Activated T-cell treated with anti-CD3 and anti-CD28 coated beads, Interleukin-2, amount 50 U/mL, for 48 hours (primary cell): ENCODE measurements around the gene SUPT4H1.
"Not testable (repeated sequence)": the region's sequence is repeated elsewhere in the genome, so short reads cannot be mapped to it uniquely, and the experiment has no call there.

Source experiments
- DNase-seq, 2 experiments: peaks; one replicate each; pipeline ENCODE4 v3.0.0-alpha.2; 2020

SUPT4H1 gene

DNA sequence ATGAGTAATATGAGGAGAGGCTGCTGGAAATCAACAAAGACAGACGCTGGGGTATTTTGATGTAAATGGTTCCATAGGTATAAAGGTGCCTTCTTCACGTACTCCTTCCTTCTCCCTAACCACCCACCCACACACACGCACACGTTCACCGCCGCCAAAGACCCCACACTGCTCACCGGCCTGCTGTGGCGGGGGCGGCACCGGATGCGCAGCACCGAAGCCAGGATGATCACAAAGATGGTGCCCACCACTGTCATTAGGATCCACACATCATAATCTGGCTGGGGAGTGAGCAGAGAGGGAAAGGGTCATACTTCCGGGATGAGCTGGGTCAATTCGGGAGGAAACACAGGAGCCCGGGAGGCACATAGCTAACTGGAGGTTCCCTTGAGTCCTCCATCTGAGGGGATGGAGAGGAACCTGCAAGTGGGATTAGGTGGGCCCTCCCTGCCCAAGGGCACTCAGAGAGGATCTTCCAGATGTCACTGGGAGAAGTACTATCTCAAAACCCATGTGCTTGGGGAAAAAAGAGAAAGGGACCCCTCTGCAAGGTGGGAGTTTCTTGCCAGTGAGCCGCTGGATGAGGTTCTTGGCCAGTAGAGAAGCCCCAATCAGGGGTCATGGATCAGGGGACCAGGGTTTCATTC is 10.5 kb upstream of the SUPT4H1 start:
- DNase-seq = no peak

DNA sequence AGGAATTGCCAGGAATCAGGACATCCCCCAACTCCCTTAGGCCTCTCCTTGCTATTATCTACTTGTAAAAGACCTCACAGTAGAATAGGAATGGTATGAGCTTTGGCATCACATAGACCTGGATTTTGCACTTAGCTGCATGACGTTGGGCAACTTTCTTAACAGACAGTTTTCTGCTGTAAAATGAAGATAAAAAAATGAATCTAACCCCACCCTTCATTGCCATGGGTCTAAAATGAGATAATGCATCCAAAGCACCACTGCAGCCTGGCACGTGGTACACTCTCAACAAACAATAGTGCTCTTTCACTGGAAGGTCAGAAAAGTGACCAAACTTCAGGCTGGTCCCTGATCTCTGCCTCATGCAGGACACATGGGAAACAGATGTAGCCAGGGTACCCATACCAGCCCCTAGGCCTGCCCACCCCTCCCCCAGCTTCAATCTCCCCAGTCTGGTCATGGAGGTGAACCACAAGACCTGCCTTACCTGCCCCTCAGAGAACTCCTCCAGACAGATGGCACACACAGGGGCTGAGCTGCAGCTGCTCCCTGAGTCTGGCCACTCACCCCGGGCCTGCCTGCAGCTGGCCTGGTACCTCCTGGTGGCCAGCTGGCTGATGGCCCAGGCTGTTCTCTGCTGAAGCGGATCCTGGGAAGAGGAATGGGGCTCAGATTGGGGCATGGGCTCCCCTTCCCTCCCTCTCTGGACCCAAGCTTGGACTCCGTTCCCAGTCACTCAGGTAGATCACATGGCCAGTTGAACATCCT is 8.5 kb upstream of the SUPT4H1 start:
- DNase-seq = no peak

- no peak for DNase-seq
Observed at GRCh38 chr17:58358408-58359172, 6.6 kb upstream of the SUPT4H1 start.

- DNase-seq = no peak
Observed at GRCh38 chr17:58357312-58358297, 5.6 kb upstream of the SUPT4H1 start.

- DNase-seq = no peak
Observed at GRCh38 chr17:58356231-58356630, 4.2 kb upstream of the SUPT4H1 start.

DNA sequence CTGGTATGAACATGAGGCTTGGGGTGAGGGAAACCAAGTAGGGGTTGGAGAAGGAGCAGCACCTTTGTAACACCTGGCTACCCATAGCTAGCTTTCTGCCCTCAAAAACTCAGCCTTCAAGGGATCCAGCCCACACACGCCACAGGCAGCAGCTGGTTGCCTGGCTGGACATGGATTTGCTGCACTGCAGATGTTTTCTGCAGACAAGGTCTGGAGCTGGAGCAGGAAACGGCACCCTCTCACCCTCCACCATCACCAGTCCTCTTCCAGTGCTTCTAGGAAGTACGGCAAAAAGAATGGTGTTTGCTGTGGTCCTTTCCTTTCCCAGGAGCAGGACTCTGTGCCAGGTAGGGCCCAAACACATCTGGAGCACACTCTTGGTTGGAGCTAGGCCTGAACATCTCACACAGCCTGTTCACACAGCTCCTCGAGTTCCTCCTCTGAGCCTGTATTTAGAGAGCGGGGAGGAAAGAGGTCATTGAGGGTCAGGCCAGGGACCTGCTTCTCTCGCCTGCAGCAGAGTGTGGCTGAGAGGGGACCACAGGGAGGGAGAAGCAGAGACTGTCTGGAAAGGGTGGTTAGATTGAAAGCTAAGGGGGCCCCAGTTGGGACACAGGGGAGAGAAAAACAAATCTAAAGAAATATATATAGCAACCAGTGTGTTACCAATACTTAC is 2.7 kb upstream of the SUPT4H1 start:
- DNase-seq = no peak

GRCh38 chr17:58353389-58353825 is 1.4 kb upstream of the SUPT4H1 start:
- no peak for DNase-seq

GRCh38 chr17:58352596-58353388 is 791 bp upstream of the SUPT4H1 start:
- peak; percentile 55 to 59 for DNase-seq

DNA sequence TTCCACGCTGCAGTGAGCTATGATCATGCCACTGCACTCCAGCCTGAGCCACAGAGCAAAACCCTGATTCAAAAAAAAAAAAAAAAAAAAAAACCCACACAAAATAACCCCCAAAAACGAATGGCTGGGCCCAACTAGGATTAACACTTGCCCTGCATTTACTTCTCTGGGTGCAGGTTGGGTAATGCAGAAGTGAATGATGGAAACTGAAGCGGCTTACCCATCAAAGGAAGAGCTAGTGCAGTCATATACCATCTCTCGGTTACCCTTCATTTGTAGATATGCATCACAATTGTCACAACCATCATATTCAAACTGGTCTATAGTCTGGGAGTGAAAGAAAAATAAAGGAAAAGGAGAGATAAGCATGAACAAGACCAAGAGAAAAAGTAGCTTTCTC is 819 bp downstream of the SUPT4H1 start:
- DNase-seq = no peak

DNA sequence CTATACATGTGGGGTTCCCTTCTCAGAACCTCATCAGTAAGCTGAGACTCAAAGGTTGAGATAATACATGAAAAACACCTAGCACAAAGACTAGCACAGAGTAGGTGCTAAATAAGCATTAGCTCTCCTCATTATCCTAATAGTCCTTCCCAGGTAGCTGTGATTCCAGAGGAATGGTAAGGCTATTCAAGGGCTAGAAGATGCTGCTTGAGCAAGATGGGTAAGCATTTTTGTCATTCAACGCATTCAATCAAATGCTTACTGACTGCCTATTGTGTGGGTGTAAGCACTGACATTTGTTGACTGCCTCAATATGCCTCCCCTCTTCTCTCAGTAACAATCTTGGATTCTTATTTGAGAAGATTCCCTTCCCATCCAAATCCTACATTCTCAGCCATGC is 4.0 kb downstream of the SUPT4H1 start:
- no peak for DNase-seq

GRCh38 chr17:58345500-58345899 is 6.5 kb downstream of the SUPT4H1 start:
- no peak for DNase-seq

GRCh38 chr17:58344791-58345157 is 7.2 kb downstream of the SUPT4H1 start:
- DNase-seq = peak in 1 of 2 experiments; percentile 79

DNA sequence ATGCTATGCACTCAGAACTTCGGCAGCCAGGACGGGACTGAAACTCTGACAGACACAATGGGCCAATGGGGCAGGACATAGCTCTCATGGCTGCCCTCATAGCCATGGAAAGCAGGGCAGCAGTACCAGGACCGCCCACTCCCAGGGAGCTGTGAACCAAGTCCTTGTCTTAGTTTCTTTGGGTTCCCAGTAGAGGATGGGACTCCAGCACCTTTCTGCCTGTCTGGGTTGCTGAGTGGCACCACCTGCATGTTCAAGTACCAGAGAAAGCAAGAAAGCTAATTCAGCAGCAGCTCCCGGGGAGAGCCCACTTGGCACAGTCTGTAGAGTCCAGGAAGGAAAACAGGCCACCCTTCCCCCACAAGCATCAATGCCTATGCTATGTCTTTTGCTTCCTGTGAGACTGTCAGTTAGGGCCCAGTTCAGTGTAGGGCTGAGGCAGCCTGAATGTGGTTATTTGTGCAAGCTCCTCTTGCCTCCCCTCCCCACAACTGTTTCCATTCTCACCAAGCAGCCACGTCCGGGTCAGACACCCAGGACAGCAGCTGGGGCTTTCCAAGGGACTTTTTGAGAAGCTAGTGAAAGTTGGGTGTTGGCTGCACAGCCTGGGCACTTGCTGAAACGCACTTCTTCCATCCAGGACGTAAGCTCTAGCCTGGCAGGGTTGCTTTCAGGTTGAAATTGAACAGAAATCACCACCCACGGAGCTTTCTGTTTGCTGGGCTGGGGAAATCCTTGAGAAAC is 7.8 kb downstream of the SUPT4H1 start:
- DNase-seq = peak; percentile 90

DNA sequence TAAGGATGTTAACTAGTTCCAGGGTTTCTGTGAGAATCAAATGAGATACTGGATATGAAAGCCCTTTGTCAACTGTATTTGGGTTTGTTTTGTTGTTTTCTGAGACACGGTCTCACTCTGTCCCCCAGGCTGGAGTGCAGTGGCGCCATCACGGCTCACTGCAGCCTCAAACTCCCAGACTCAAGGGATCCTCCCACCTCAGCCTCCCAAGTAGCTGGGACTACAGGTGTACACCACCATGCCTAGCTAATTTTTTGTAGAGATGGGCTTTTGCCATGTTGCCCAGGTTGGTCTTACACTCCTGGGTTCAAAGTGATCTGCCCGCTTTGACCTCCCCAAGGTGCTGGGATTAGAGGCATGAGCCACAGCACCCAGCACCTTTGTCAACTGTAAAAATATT is 8.9 kb downstream of the SUPT4H1 start:
- peak in 1 of 2 experiments; percentile 47 for DNase-seq

GRCh38 chr17:58341861-58342475 is 10.0 kb downstream of the SUPT4H1 start:
- DNase-seq = peak; percentile 55 to 58

DNA sequence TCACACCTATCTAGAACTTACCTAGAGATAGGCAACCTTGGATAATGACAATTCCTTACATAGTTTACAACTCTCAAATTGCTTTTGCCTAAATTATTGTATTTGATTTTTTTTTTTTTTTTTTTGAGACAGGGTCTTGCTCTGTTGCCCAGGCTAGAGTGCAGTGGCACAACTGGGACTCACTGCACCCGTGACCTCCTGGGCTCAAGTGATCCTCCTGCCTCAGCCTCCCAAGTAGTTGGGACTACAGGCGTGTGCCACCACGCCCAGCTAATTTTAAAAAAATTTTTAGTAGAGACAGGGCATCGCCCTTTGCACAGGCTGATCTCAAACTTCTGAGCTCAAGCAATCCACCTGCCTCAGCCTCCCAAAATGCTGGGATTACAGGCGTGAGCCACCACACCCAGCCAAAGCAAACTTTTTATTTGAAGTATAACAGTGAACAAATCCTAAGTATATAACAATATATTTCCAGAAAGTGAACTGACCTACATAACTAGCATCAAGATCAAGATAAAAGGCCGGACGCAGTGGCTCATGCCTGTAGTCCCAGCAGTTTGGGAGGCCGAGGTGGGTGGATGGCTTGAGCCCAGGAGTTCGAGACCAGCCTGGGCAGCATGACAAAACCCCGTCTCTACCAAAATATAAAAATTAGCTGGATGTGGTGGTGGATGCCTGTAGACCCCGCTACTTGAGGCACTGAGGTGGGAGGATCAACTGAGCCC is 10.7 kb downstream of the SUPT4H1 start:
- not testable (repeated sequence) for DNase-seq

DNA sequence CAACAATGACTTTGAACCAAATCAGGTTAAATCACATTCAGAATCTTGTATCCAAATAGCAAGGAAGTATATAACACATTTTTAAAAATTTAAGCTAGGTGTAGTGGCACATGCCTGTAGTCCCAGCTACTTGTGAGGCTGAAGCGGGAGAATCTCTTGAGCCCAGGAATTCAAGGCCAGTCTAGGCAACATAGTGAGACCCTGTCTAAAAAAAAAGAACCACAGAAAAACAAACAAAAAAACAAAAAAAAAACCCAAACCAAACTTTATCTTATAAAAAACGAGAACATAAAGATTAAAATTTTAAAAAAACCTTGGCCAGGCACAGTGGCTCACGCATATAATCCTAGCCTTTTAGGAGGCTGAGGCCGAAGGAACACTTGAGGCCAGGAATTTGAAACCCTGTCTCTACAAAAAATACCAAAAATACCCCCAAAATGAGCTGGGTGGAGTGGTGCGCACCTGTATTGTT is 11.6 kb downstream of the SUPT4H1 start:
- no peak for DNase-seq

DNA sequence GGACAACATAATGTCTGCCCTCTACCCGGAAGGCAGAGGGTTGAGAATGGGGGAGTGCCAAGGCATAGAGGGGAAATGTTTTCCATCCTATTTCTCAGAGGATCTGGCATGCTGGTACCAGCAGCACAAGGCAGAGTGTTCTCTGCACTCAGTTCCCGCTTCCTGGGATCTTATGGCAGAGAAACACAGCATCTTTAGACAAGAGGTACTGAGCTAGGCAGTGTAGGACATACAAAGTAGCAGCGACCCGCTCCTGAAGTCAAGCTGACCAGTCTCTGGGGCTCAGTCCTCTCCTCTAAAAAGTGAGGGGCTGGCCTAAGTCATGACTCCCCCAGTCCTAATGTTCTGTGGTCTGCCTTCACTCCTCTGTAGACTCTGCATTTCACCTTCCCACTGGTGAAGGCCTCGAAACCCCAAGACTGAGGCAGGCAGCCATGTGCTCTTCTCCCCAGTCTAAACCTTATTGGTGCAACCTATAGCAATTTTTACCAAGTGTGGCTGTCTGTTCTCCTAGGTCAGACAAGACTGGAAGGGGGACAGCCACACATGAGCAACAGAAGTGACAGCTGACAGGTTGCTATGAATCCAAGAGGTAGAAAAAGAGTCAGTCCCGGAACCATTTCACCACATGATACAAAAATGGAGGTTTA is 12.1 kb downstream of the SUPT4H1 start:
- DNase-seq = peak; percentile 71 to 74
